OCI-M1 (cell line): ENCODE measurements around the gene DNER.

Experiments
- DNase-seq: peaks from one replicate; lab custom pipeline; 2025; lab: John Stamatoyannopoulos, UW

Gene DNER

DNA sequence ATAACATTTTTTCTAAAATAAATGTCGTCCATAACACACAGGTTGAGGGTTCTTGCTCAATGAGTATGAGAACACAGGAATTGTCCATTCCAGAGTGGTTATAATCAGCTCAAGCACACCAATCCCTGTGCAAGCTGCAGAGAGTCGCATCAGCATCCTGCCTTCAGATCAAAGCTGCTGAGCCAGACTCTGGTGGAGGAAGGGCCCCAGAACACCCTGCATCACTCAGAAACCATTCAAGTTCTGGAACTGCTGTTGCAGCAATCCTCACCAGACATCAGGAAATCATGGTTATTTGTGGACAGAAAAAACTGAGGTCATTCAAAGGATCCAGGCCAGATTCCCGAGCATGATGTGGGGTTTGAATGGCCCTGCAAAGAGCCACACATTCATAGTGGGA is 44.5 kb downstream of the DNER start:
- DNase-seq, result no peak

DNA sequence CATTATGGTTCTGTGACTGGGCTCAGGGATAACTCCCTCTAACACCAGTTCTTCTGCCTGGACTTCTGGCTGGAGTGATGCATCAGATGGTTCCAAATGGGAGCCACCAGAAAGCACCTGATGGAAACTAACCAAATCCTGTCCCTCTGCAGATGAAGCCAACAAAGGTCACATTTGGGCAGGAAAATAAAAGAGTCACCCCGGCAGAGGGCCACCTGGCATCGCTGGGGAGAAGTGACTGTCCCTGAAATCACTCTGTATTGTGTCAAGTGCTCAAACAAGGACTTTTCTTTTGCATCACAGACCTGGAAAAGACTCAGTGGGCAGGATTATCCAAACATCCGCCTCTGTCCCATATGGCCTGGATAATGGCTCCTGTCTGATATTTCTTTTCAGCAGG is 47.5 kb downstream of the DNER start:
- DNase-seq, result no peak

DNA sequence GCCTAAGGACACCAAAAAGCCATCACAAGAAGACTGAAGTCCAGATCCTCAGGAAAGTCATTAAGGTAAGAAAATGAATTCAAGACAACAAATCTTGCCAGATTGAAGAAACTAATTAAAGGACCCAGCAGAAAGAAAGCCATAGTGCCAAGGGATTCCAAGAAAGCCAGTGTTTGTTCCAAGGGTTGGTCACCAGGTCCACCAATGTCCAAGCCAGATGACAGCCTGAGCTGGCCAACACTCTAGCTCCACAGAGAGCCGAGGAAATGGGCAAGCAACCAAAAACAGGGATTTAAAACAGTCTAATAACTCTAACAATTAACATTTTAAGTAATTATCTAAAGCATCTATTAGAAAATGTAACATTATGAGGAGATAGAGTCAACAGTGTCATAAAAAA is 49.2 kb downstream of the DNER start:
- DNase-seq, result no peak

DNA sequence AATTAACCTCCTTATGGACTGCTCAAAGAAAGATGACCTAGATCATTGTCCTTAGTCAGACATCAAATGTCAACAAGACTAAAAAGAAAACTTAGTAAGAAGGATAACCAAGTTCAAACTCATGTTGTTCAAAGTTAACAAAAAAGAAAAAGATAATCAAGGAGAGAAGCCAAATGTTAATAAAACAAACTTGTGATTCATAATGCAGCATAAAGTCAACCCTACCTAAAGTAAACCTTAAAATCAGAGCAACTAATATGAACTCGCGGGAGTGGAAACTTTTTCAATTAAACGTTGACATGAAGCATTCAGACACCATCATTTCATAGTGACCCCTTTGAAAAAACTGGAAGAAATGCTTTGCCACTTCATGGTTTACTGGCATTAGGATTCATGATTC is 52.9 kb downstream of the DNER start:
- no peak for DNase-seq

DNA sequence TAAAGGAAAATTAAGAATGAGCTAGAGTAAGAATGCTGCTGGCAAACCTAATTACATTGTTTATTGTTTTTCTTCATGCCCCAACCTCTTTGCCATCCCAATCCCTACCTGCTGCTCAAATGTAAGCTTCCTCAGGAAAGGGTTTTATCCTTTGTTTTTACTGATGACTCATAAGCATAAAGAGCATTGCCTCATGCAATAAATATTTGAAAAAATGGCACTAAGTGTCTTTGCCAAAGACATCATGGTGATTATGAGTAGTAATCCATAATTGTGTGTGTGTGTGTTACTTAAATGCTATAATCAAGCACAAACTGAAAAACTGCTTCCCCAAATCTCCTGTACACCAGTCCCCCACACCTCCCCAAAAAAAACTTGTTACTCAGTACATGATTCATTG is 53.4 kb downstream of the DNER start:
- DNase-seq, result no peak

DNA sequence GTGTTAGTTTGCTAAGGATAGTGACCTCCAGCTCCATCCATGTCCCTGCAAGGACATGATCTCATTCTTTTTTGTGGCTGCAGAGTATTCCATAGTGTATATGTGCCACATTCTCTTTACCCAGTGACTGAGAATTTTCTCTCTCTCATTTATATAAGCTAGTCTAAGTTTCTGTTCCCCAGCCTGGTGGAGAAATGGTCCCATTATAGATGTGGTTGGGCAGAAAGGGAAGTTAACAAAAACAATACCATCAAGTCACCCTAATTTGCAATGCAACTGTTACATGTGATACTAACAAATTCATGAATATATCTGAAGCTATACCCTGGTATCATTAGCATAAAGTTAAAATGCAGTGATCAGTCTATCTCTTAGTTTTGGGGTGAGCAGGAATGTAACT is 54.0 kb downstream of the DNER start:
- DNase-seq, result no peak

DNA sequence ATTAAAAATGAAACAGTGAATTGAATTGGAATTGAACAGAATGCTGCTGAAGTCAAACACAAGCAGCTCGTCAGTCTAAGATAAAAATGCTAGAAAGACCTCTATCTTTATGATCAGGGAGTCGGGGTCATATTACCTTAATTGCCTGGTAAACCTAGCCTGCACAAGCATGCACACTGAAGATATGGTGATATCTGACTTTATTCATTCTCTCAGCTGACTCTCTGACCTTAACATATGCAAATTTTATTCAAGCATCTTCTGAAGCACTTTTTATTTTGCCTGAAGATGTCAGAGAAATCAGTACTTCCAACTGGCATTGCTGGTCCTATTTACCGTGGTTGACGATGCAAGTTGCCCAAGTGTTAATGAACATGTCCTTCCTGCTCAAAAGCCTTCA is 56.4 kb downstream of the DNER start:
- no peak for DNase-seq

DNA sequence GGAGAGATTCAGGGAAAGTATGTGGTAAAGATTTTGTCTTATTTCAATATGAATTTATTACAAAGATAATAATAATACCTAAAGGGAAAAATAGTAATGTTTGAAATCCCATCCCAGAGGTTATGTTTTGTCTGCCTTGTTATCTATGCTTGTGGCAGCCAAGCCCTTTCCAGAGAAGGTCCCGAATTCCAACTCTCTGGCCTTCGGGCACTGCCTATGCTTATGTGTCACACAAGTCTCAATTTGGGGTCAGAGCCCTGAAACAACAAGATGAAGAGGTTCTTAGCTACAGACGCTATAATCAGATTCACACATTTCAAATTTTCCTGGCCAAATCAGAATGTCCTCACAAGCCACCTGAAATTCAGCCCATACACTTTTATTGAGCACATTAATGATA is 59.9 kb downstream of the DNER start:
- DNase-seq, result no peak

DNA sequence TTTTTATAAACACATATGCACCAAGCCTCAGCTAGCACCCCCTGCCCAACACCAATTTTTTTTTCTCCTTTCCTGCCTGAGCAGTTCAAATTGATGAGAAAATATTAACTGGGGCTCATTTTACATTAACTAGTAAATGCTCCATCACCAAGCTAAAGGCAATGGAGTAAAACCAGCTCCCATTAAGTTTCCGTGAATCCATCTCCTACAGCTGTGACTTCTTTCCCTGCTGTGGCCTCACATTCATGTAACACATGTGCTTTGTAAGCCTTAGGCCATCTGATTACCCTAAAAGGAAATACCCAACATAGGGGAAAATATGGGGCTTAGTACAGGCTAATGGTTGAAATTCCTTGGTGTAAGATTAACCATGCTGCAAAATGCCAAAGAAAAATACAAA is 60.8 kb downstream of the DNER start:
- no peak for DNase-seq

DNA sequence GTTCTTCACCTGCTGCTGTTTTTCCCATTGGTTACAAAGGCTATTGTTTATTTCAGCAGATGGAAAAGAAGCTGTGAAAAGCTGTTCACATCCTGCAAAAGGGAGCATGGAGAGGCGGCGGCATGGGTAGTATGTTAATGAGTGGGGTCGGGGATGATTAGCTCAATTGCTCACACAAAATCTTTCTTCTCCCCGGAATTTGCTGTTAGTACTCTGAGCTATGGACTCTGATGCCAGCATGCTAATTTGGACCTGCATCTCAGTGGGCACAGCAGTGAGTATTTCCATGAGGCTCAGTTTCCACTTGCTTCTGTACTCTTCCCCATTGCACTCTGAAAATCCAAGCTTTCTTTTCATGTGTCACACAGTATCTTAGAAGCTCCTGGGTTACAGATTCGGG is 61.6 kb downstream of the DNER start:
- no peak for DNase-seq

DNA sequence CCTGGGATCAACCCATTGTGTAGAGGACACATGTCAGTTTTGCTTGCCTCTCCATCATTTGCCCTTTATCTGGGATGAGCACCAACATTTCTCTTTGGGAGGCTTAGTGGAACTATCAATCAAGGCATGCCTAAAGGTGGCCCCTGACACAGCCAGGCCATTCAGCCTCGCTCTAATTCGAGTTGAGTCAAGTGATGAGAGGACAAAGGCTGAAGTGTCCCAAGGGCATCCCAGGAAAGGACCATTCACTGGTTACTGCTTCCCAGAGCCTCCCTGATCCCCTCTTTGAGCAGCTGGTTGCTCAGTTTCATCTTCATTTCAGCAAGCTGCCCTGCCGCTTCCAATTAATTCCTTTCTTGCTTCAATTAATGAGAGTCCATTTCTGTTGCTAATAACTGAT is 63.5 kb downstream of the DNER start:
- DNase-seq, result no peak

DNA sequence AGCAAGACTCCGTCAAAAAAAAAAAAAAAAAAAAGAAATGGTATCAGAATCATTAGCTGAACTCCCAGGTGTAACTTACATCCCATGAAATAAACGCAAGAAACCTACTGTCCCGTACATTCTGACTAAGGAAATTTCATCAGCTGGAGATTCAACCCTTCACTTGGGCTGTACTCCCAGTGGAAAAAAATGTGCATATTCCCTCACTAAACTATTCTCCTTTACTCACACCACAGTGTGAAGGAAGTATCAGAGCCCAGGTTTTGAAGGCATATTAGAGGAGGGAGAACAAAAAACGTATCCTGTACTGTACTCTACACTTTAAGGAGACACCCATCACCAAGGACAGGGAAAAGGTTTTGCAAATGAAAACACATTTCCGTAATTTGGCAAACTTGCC is 64.3 kb downstream of the DNER start:
- no peak for DNase-seq

DNA sequence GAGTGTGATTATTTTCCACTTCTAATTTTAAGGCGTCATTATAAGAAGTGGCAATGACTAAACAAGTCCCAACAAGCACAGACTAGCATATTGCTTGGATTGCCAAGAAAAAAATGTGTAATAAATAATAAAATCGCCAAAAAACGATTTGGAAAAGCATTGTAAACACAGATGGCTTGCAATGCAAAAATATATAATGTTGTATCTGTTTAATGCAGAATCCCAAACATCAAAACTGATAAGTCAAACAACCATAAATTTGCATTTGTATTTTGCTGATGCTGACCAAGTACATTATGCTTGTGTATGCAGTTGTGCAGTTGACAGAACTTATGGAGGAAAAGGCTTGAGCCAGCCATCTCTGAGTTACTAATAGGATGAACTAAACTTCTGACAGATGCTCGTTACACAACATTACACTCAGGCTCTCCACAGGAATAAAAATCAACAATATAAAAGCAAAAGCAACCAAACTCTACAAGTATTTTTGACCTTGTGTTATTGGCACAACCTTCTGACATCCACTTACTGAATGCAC is 68.1 kb downstream of the DNER start:
- DNase-seq, result no peak

DNA sequence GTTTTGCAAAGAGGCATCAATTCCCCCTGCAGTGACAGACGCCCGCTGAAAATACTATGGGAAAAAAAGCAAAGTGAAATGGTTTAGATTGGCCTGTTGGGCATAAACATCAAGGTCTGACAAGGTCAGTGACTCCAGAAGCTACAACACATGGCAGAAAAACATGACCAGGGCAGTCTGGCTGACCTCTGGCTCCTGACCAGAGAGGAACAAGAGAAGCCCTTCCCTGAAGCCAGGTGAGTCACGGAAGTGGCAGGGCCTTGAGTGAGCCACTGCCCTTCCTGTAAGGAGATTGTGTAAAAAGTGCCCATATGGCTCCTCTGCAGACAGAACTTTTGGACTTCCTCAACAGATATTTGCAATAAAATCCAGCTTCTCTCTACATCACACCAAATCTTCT is 72.0 kb downstream of the DNER start:
- DNase-seq, result no peak

DNA sequence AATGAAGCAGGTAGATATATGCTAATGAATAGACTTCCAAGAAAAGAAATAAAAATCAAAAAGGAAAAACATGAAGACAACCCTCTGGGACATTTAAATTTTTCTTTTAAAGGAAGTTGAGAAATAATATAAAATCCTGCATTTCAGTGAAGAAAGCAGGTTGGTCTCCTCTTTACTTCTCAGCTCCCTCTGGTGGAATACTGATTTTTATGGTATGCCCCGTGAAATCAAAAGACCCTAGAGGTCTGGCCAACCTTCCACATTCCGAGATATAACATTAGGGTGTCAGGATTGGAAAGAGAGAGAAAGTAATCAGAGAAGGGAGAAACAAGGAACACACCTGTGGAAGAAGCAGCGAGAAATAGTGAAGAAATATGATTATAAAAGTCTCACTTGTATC is 72.7 kb downstream of the DNER start:
- no peak for DNase-seq

DNA sequence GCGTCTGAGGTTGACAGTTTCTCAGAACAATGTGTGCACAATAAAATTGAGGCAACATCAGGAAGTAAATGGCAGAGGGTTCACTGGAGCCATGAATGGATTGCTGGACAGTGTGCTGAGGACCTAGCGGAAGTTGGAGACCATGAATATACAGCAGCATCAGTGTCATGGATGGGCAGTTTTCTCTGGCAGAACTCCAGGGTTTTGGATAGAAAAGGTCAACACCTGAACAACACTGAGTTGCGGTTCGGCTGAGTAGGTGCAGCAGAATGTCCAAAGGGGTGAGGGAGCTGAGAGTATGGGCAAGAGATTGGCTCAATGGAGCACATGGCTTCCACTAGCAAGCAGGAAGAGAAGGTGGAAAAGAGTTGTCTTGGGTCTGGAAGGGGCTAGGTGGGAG is 73.7 kb downstream of the DNER start:
- DNase-seq, result no peak

DNA sequence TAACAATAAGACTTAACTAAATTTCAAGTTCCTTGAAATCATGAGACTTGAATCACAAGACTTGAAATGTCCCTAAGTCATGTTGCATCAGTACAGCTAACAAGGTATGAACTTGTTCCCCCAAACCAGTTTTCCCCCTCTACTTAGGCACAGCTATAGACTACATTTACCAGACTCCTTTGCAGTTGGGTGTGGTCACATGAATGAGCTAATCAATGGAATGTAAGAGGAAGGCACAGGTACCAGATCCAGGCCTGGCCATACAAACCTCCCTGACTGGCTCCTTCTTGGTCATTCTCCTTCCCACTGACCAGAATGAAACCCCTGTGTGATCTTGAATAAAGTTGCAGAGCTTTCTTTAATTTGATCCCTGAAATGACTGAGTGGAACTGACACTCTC is 77.8 kb downstream of the DNER start:
- DNase-seq, result no peak

DNA sequence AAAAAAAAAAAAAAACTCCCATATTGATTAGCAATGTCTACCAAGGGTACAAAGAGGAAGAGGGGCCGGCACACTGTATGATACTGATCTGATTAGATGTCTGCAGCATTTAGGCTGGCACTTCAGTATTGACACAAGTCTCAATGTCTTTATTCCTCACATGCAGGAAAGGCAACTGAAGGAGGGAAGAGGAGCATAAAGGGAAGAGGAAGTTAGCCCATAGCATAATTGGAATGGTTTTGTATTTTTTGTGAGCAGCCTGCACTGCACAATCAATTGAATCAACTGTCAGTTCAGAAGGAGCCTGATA is 79.0 kb downstream of the DNER start:
- no peak for DNase-seq

DNA sequence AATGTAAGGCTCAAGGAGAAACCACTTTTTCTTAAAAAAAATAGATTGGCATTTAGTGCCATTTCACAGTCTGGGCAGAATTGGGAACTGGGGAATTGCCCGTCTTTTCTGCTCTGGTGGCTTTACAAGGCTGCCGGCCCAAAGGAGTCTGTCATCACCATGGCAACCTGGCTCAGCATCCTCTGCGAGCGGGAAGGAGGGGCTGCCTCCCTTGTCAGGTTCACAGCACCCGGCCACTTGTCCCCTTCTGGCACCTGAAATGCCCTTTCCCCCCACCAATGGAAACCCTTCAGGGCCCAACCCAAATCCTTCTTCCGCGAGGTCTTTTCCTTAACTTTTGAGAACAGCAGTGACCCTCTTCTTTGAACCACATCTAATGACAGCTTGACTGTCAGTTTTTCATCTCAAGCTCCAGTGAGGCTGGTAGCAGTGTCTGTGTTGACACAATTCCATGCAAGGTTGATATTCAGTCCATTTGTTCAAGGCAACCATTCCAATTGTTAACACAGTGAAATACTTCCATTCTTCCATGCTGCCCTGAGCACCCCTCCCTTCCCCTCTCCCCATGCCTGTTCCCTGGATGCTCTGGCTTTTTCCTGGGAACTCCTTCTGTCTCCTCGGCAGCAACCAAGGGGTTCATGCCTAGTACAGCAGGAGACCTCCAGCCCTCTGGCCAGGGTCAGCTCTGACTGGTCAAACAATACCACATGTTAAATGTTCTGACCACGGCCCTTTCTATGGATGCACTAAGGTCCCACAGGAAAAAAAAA is 79.6 kb downstream of the DNER start:
- DNase-seq, result no peak

DNA sequence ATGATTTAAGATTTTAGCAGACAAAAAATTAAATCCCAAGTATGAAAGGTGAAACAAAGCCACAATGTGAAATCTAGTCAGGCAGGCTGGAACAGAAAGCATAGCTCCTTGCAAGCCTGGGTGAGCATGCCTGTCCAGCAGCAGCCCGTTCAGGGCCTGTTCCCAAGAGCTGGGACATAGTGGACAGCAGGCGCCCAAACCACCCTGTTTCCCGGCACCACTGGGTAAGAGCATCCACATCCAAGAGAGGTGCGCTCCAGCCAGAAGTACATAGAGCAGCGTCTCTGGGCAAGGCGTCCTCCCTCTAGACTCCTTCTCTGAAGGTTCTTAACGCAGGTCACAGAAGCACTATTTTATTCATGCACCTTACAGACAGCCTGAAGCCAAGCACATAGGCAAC is 80.8 kb downstream of the DNER start:
- DNase-seq, result no peak

DNA sequence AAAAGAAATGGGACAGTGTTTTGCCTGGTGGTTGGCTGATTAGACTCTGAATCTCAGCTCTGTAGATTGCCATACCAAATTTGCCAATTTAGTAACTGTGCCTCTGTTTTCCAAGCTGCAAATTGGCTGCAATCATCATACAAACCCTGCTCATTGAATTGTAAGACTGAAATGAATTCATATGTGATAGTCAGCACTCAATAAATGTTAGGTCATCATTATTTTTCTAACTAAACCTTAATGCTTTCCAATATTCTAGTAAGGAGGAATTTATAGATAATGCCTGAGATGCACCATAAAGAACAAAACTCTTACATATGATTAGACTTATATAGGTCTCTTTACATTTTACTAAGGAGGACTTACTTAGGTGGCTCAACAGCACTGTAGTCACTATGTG is 85.3 kb downstream of the DNER start:
- DNase-seq, result no peak

DNA sequence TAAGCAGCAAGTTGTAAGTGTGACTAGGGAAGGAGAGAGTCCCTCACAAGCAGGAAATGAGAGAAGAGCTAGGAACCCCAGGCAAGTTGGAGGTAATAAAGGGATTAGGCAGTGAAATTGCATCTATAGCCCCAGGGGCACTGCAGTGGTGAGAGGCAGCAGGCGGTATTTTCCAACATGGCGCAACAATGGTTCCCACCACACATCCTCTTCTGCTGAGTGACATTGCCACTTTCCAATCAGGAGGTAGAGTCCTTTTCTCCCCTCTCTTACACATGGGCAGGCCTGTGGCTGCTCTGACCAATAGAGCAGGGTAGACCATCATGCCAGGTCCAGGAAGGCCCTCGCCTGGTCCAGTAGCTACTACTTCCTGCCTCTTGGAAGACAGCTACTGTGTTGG is 86.6 kb downstream of the DNER start:
- DNase-seq, result no peak

DNA sequence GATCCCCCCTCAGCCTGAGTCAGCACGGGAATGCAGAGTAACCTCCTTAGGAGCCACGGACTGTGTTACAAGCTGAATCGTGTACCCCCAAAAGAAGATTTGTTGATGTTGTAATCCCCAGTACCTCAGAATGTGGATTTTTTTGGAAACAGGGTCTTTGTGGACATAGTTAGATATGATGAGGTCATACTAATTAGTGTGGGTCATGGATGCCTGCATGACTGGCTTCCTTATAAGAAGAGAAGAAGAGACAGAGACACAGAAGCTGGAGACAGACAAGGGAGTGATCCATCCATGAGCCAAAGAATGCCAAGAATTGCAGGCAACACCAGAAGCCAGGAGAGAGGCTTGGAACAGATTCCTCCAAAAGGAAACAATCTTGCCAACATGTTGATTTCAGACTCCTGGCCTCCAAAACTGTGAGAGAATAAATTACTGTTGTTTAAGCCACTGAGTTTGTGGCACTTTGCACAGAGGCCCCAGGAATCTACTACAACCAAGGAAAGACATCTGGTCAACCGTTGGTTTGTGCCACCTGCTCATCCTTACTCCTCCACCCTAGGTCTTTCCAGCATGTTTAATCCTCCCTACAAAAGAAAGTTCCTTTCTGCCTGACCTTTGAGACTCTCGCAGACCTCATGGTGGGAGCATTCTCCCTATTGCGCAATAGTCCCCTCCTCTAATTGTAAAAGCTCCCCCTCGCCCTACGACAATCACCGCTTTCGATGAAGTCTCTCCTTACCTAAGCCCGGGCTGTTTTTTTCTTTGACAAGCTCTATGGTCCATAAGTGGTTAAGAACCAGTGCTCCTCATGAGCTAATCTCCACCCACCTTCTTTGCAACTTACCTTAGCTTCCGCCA is 91.6 kb downstream of the DNER start:
- no peak for DNase-seq

DNA sequence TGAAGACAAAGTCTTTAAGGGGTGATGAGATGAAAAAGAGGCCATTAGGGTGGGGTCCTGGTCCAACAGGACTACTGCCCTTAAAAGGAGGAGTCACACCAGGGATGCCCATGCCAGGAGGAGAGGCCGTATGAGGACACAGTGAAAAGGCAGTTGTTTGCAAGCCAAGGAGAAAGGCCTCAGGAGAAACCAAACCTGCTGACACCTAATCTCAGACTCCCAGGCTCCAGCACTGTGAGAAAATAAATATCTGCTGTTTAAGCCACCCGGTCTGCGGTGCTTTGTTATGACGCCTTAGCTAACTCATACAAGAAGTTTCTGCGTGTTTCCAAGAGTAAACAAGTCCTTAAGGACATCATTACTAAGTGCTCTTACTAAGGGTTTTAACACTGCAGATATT is 93.6 kb downstream of the DNER start:
- no peak for DNase-seq
